ENCODE results near the gene CLTB.
"Not testable (repeated sequence)": the region's sequence is repeated elsewhere in the genome, so short reads cannot be mapped to it uniquely, and the experiment has no call there.

The CLTB gene

GRCh38 chr5:176426876-176427275, 10.5 kb upstream of the CLTB start:
- no peak for DNase-seq

- DNase-seq: no peak
Measured at GRCh38 chr5:176425791-176426190, 9.5 kb upstream of the CLTB start.

- no peak for DNase-seq
Measured at GRCh38 chr5:176425138-176425537, 8.8 kb upstream of the CLTB start.

GRCh38 chr5:176424181-176424580, 7.8 kb upstream of the CLTB start:
- no peak for DNase-seq

- DNase-seq: no peak
Measured at GRCh38 chr5:176420972-176421544, 4.7 kb upstream of the CLTB start.

- DNase-seq: no peak
Measured at GRCh38 chr5:176420086-176420485, 3.7 kb upstream of the CLTB start.

GRCh38 chr5:176418251-176418650, 1.9 kb upstream of the CLTB start:
- no peak for DNase-seq

- DNase-seq: no peak
Measured at GRCh38 chr5:176416965-176417364, 626 bp upstream of the CLTB start.

- no peak for DNase-seq
Measured at GRCh38 chr5:176415240-176415951, 943 bp downstream of the CLTB start.

- DNase-seq: no peak
Measured at GRCh38 chr5:176414704-176415103, 1.6 kb downstream of the CLTB start.

- no peak for DNase-seq
Measured at GRCh38 chr5:176413709-176414191, 2.6 kb downstream of the CLTB start.

GRCh38 chr5:176413255-176413565, 3.1 kb downstream of the CLTB start:
- no peak for DNase-seq

- DNase-seq: no peak
Measured at GRCh38 chr5:176412517-176413254, 3.7 kb downstream of the CLTB start.

GRCh38 chr5:176410486-176411180, 5.7 kb downstream of the CLTB start:
- DNase-seq: no peak

GRCh38 chr5:176409765-176410164, 6.6 kb downstream of the CLTB start:
- no peak for DNase-seq

GRCh38 chr5:176408590-176408989, 7.7 kb downstream of the CLTB start:
- no peak for DNase-seq

- DNase-seq: not testable (repeated sequence)
Measured at GRCh38 chr5:176408252-176408573, 8.1 kb downstream of the CLTB start.

- no peak for DNase-seq
Measured at GRCh38 chr5:176407456-176408251, 8.7 kb downstream of the CLTB start.

GRCh38 chr5:176406436-176407052, 9.8 kb downstream of the CLTB start:
- DNase-seq: no peak

GRCh38 chr5:176405656-176406435, 10.5 kb downstream of the CLTB start:
- DNase-seq: no peak

All from NCI-H2227 treated with DMSO at 0.1 percent for 48 hours (cell line).